ENCODE measurements around the gene SUMF1.
"Not testable (repeated sequence)": the region's sequence is repeated elsewhere in the genome, so short reads cannot be mapped to it uniquely, and the experiment has no call there.

SUMF1 gene

DNA sequence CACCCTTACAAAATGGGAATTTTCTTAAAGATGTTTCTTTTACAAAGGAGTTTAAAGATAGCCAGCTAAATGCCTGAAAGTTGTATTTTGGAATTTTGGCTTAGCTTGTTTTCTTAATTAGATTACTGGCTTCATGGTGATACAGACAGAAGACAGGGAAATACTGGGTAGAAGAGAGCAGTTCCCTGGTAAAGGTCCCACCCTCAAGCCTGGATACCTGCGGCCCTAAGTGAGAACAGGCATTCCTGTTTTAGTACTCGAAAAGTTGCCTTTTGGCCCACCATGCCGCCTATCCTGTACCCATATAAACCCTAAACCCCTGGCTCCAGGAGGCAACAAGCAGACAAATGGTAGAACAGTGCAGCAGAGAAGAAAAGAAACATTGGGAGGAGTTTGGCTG is 134.5 kb downstream of the SUMF1 start:
- DNase-seq: no peak

DNA sequence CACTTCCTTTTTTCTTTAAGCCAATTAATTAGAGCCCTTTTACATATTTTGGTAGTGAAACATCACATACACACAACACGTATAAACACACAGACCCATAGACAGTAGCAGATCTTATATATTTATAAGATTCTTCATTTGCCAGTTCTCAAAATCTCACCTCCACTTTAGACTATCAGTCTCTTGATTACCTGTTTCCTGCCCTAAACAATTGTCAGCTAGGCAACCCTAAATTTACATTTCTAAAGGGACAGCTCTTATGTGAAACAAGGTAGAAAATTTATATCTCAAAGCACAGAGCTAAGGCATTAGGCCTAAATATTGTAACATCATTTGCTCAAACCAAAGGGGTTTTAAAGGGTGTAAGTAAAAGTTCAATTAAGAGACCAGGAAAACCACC is 135.0 kb downstream of the SUMF1 start:
- no peak for DNase-seq

DNA sequence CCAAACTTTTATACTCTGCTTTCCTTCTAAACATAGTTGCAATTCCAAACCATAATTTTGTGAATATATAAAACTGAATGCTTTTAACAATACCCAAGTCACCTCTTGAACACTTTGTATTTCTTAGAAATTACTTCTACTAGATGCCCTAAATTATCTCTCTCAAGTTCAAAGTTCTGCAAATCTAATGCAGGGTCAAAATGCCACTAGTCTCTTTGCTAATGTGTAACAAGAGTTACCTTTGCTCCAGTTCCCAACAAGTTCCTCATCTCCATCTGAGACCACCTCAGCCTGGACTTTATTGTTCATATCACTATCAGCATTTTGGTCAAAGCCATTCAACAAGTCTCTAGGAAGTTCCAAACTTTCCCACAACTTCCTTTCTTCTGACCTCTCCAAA is 137.3 kb downstream of the SUMF1 start:
- DNase-seq: not testable (repeated sequence)

DNA sequence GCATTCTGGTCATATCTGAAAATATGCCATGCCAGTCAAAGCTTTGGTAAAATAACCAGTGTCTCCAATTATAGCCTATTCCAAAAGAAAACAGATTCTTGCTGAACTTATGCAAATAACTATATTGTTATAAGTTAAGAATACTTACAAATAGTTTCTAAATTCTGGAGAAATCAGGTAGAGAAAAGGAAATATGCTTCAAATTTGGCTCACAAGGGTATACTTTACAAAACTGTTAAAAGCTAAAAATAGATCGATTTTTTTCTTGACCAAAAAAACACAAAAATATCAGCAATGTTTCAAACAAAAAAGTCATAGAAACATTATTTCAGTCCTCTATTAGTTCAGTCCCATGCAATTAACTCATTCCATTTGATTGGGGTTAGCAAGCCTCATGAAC is 140.2 kb downstream of the SUMF1 start:
- no peak for DNase-seq

DNA sequence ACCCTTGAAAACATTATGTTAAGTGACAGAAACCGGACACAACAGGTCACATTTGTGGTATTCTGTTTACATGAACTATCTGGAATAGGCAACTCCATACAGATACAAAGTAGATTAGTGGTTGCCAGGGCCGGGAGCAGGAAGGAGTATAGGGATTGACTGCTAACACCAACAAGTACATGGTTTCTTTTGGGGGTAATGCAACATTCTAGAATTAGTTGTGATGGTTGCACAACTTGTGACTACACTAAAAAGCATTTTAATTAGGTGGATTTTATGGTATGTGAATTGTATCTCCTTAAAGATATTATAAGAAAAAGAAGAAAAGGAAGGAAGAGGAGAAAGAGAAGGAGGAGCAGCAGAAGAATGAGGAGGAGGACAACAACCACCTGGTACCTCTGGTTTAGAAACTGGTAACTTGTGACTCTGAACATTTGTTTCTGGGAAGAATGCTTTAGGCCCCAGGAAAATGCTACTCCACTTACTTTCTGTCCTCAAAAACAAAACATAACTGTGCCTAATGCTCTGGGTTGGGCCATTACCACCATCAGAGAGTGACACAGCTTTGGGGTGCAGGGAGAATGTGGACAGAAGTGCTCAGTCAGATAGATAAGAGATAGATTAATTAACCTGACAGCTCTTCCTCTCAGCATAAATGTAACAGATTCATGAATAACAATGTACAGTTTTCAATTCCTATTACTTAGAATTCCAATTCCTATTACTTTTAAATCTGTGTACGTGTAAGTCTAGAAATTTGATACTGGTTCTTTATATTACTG is 143.6 kb downstream of the SUMF1 start:
- DNase-seq: no peak

DNA sequence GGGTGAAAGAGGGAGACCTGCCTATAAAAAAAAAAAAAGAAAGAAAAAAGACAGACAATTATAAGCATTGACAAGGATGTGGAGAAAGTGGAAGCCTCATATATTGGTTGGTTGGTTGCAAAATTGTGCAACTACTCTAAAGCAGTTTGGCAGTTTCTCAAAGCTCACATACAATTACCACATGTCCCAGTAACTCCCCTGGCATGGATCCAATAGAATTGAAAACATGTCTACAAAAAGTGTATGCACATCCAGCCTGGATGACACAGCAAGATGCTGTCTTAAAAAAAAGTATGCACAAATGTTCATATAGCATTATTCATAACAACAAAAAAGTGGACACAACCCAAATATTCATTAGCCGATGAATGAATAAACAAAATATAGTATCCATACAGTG is 144.4 kb downstream of the SUMF1 start:
- DNase-seq: no peak

DNA sequence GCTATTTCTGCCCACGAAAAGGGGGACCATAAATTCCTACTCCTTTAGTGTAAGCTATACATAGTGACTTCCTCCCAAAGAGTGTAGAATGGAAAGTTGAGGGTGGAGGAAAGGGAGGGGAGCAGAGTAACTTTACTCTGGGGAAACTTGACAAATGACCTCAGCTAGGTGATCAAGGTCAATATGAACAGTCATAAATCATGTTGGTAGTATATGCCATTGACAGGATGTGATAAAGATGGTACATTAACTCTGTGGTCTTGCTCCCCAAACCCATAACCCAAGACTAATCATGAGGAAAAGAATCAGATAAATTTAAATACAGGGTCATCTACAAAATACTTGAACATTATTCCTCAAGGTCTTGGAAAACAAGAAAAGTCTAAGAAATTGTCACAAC is 145.3 kb downstream of the SUMF1 start:
- no peak for DNase-seq

DNA sequence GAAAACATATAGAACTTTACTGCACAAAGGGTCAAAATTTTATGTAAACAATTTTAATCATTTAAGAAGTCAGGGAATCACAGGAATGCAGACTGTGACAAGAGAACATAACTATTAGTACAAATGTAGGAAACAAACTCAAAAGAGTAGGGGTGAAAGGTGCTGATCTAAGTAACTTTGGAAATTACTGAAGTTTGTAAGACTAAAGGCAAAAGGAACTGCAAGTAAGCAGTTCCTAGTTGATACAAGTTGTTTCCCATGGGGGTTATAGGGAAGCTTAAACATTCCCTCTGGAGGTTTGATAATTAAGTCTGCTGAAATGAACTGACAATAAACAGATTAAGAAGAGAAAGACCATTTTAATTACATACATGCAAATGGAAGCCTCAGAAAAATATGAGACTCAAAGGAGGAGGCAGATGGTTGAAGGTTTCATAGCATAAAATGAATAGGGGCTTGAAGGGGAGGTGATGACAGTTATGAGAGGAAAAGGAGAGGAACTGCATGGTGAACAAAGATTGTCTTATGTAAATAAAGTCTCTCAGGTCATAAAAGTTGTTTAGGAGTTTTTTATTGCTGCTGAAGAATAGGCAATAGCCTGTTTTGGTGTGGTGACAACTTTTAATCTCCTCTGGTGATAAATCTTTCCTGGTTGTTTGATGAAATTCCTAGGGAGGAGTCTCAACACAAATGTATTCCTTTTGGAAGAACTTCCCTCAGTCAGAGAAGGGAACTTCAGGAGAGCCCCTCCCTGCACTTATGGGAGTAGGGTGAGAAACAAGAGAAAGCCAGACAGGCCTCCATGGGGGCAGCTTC is 146.8 kb downstream of the SUMF1 start:
- DNase-seq: no peak

DNA sequence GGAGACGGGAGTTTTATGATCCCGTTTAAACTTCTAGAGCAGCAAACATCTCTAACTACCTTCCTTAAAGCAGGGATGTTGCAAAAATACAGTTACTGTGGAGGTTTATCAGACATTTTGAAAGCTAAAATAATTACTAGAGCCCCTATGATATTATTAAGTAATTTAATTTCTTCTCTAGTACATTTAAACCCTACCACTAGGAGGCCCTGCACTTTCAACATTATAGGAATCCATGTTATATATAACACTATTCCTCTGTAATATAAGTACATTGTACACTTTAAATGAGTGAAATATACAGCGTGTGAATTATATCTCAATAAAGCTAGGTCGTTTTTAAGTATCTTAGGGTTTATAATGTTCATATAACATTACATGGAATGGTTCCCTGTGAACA is 152.4 kb downstream of the SUMF1 start:
- no peak for DNase-seq

DNA sequence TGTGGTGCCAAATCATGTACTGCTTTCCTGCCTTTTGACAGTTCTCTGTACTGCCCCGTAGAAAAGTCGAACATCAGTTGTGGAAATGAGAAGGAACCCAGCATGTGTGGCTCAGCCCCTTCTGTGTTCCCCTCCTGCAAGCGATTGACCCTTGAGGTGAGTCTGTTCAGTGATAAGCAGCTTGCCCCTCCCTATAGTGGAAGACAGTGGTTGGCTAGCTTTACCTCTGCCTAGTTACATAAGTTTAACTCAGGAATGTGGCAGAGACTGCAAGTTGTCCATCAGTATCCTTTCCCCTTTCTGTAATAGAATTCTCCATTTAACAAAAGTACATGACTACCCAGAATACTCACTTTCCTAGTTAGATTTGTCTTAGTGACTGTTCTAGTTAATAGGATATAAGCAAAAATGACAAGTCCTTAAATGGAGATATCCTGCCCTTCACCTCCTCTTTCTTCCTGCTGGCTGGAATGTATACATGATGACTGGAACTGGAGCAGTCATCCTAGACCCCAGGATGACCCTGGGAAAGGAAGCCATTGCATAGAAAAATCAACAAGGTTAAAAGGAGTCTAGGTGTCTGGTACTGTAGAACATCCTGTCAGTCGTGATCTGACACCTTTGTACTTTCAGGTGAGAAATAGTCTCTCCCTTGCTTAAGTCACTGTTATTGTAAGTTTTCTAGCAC is 153.3 kb downstream of the SUMF1 start:
- DNase-seq: no peak

DNA sequence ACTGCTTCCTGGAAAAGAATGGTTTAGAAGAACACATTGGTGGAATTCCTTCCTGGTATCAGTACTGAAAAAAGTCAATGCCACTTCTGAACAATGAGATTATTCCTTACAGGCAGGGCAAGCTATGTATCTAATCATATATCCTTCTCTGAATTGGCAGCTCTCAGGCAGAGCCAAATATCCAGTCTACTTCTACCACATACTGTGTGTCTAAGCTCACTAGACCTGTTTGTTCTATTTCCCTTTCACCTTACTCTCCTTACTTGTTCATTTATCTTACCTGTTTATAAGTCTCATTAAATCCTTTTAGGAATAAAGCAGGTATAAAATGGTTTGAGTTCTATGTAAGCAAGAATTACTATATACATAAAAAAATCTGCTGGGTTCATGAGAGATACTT is 155.6 kb downstream of the SUMF1 start:
- DNase-seq: no peak

All from NCI-H526 (cell line).